GM18499 (cell line): ENCODE results near the gene CCNG2.
A peak's percentile ranks its signal among the peaks of the same experiment; 100 is the strongest.

Experiments
- ATAC-seq: cut with Tn5 transposase; IDR thresholded peaks from one replicate; pipeline ENCODE4 v1.9.1; 2021; ENCODE audit warnings: moderate number of reproducible peaks; ENCODE audit not compliant: insufficient read depth, unreplicated experiment

CCNG2 gene

GRCh38 chr4:77146186-77147078, 10.6 kb upstream of the CCNG2 start:
- no peak for ATAC-seq

- ATAC-seq = no peak
Measured at GRCh38 chr4:77147079-77147782, 9.8 kb upstream of the CCNG2 start.

- ATAC-seq = no peak
Measured at GRCh38 chr4:77148078-77148477, 8.9 kb upstream of the CCNG2 start.

- no peak for ATAC-seq
Measured at GRCh38 chr4:77149789-77150188, 7.2 kb upstream of the CCNG2 start.

GRCh38 chr4:77151241-77151640, 5.8 kb upstream of the CCNG2 start:
- ATAC-seq = no peak

GRCh38 chr4:77152421-77152820, 4.6 kb upstream of the CCNG2 start:
- no peak for ATAC-seq

- no peak for ATAC-seq
Measured at GRCh38 chr4:77153006-77153405, 4.0 kb upstream of the CCNG2 start.

- no peak for ATAC-seq
Measured at GRCh38 chr4:77154065-77154464, 2.9 kb upstream of the CCNG2 start.

GRCh38 chr4:77154761-77155499, 2.1 kb upstream of the CCNG2 start:
- ATAC-seq = no peak

GRCh38 chr4:77155631-77156452, 1.2 kb upstream of the CCNG2 start:
- no peak for ATAC-seq

GRCh38 chr4:77156533-77156911, 485 bp upstream of the CCNG2 start:
- peak; percentile 82 for ATAC-seq

GRCh38 chr4:77157859-77158486, 966 bp downstream of the CCNG2 start:
- no peak for ATAC-seq

GRCh38 chr4:77158487-77158861, 1.5 kb downstream of the CCNG2 start:
- no peak for ATAC-seq

GRCh38 chr4:77159806-77160205, 2.8 kb downstream of the CCNG2 start:
- ATAC-seq = no peak

GRCh38 chr4:77163641-77164040, 6.6 kb downstream of the CCNG2 start:
- no peak for ATAC-seq

GRCh38 chr4:77167173-77167572, 10.2 kb downstream of the CCNG2 start:
- no peak for ATAC-seq

- no peak for ATAC-seq
Measured at GRCh38 chr4:77167866-77168265, 10.9 kb downstream of the CCNG2 start.

- no peak for ATAC-seq
Measured at GRCh38 chr4:77169481-77169880, 12.5 kb downstream of the CCNG2 start.

- ATAC-seq = no peak
Measured at GRCh38 chr4:77170926-77171325, 13.9 kb downstream of the CCNG2 start.

- no peak for ATAC-seq
Measured at GRCh38 chr4:77172336-77172735, 15.3 kb downstream of the CCNG2 start.
